ENCODE data around the gene PHIP. TPM values are rescaled to one million over a fixed set of nuclear protein-coding genes. Genes with fewer than 3 reads are reported as not detected.

PHIP gene
- total and polyA plus RNA-seq, 2 experiments from 2014 or later, result 48.0 to 65.4 TPM

DNA sequence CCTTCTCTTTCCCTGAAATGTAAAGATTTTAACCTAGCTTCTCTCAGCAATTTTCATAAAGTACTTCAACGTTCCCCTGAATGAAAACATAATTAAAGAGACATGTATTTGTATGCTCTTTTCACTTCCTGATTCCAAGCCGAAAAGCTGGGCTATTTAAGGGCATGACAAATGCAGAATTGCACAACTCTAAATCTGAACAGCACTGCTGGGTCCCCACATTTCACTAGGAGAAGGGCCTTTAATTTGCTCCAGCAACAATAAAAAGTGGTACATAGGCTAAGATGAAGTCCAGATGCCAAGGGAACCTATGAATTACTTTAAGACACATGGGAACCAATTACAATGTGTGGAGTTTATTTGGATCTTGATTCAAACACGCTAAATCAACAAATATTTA, 168.7 kb downstream of the PHIP start:
- H3K36me3 Mint-ChIP-seq (ENCODE audit: low read depth), result no peaks in the 10 kb centered on the region
- peaks cover 3% of the 10 kb centered on the region; the same call in 1 of the 2 replicates for H3K9me2 ChIP-seq (ENCODE audit: insufficient read depth)
- peaks cover 4% of the 10 kb centered on the region for H3K27me3 Mint-ChIP-seq (ENCODE audit: insufficient read depth, low read depth, poor library complexity)
- H3K4me3 ChIP-seq, result no peak overlapping the region
- H3K27ac Mint-ChIP-seq, result no peak overlapping the region
- DNase-seq (ENCODE audit: low spot score) (no peak), ATAC-seq (no peak)
- H3K36me3 ChIP-seq (ENCODE audit: insufficient read depth), result no peaks in the 10 kb centered on the region
- H3F3A ChIP-seq (replicated peaks; ENCODE audit: low read depth), result 0 out of 2 replicates have a peak, but pooled peaks cover 4% of the 10 kb centered on the region
- no peak overlapping the region for H3K4me2 ChIP-seq
- no peak overlapping the region for H3K4me3 Mint-ChIP-seq
- H4K20me1 ChIP-seq (replicated peaks; ENCODE audit: insufficient read depth), result no peaks in the 10 kb centered on the region
- no peak overlapping the region for H2AFZ ChIP-seq
- peaks cover 18% of the 10 kb centered on the region for H3K27me3 ChIP-seq (ENCODE audit: insufficient read depth)
- no peak overlapping the region for H3K27ac ChIP-seq (ENCODE audit: low read depth)
- H3K79me2 ChIP-seq (replicated peaks; ENCODE audit: insufficient read depth), result no peaks in the 10 kb centered on the region
- H3K4me1 ChIP-seq (ENCODE audit: insufficient read depth), result peaks cover 4% of the 10 kb centered on the region; the same call in 1 of the 2 replicates
- no peaks in the 10 kb centered on the region for H3K9me3 Mint-ChIP-seq
- peaks cover 12% of the 10 kb centered on the region for H3K4me1 Mint-ChIP-seq
- TF ChIP-seq JUNB (IDR thresholded peaks at IDR 0.05; ENCODE audit: unreplicated experiment) (no peak), NANOG (IDR thresholded peaks at IDR 0.05; ENCODE audit: borderline replicate concordance) (no peak), CREB1 (CRISPR knock-in tag; IDR thresholded peaks at IDR 0.05; ENCODE audit: low read depth) (no peak), EZH2 (IDR thresholded peaks at IDR 0.05; ENCODE audit: low read depth, unreplicated experiment) (no peak), POLR2AphosphoS5 (IDR thresholded peaks at IDR 0.05; ENCODE audit: low read depth) (no peak), STAT1 (IDR thresholded peaks at IDR 0.05; ENCODE audit: unreplicated experiment) (no peak)
- TF ChIP-seq, protein P1, sequence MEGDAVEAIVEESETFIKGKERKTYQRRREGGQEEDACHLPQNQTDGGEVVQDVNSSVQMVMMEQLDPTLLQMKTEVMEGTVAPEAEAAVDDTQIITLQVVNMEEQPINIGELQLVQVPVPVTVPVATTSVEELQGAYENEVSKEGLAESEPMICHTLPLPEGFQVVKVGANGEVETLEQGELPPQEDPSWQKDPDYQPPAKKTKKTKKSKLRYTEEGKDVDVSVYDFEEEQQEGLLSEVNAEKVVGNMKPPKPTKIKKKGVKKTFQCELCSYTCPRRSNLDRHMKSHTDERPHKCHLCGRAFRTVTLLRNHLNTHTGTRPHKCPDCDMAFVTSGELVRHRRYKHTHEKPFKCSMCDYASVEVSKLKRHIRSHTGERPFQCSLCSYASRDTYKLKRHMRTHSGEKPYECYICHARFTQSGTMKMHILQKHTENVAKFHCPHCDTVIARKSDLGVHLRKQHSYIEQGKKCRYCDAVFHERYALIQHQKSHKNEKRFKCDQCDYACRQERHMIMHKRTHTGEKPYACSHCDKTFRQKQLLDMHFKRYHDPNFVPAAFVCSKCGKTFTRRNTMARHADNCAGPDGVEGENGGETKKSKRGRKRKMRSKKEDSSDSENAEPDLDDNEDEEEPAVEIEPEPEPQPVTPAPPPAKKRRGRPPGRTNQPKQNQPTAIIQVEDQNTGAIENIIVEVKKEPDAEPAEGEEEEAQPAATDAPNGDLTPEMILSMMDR (conservative IDR thresholded peaks at IDR 0.05; ENCODE audit: low read depth in 2 of 2), result no peak

DNA sequence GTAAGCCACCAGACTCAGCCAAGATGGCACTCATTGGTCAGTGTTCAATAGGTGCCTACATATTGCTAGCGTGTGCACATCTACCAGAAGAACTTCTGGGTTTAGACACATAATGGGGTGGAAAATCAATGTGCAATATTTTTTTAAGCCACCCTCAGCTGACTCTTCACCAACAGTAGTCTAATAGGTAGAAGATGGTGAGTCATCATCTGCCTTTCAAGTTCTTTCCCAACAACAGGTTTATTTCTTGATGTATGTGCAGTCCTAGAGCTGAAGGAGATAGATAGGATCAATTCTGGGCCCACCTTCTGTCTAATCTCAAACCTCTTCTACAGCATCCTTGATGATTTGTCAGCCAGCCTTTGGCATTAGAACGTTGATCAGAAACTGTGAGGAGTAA, 169.4 kb downstream of the PHIP start:
- Mint-ChIP-seq H3K27ac (no peak overlapping the region), H3K36me3 (ENCODE audit: low read depth) (no peaks in the 10 kb centered on the region), H3K27me3 (ENCODE audit: insufficient read depth, low read depth, poor library complexity) (peaks cover 4% of the 10 kb centered on the region), H3K4me3 (no peak overlapping the region), H3K9me3 (no peaks in the 10 kb centered on the region), H3K4me1 (peaks cover 12% of the 10 kb centered on the region)
- 0 out of 2 replicates have a peak, but pooled peaks cover 4% of the 10 kb centered on the region for H3F3A ChIP-seq (replicated peaks; ENCODE audit: low read depth)
- no peaks in the 10 kb centered on the region for H3K36me3 ChIP-seq (ENCODE audit: insufficient read depth)
- ATAC-seq (no peak), DNase-seq (ENCODE audit: low spot score) (no peak)
- peaks cover 18% of the 10 kb centered on the region for H3K27me3 ChIP-seq (ENCODE audit: insufficient read depth)
- peaks cover 3% of the 10 kb centered on the region; the same call in 1 of the 2 replicates for H3K9me2 ChIP-seq (ENCODE audit: insufficient read depth)
- no peak overlapping the region for H3K27ac ChIP-seq (ENCODE audit: low read depth)
- H3K4me1 ChIP-seq (ENCODE audit: insufficient read depth), result peaks cover 4% of the 10 kb centered on the region; the same call in 1 of the 2 replicates
- no peak overlapping the region for H3K4me3 ChIP-seq
- H3K79me2 ChIP-seq (replicated peaks; ENCODE audit: insufficient read depth), result no peaks in the 10 kb centered on the region
- H3K4me2 ChIP-seq, result no peak overlapping the region
- H2AFZ ChIP-seq, result no peak overlapping the region
- no peaks in the 10 kb centered on the region for H4K20me1 ChIP-seq (replicated peaks; ENCODE audit: insufficient read depth)
- no peak for TF ChIP-seq POLR2AphosphoS5 (IDR thresholded peaks at IDR 0.05; ENCODE audit: low read depth)
- TF ChIP-seq JUNB (IDR thresholded peaks at IDR 0.05; ENCODE audit: unreplicated experiment), result no peak
- TF ChIP-seq EZH2phosphoT487 (IDR thresholded peaks at IDR 0.05; ENCODE audit: unreplicated experiment), result no peak
- no peak for TF ChIP-seq CREB1 (CRISPR knock-in tag; IDR thresholded peaks at IDR 0.05; ENCODE audit: low read depth)
- no peak for TF ChIP-seq STAT1 (IDR thresholded peaks at IDR 0.05; ENCODE audit: unreplicated experiment)
- TF ChIP-seq, protein P2, sequence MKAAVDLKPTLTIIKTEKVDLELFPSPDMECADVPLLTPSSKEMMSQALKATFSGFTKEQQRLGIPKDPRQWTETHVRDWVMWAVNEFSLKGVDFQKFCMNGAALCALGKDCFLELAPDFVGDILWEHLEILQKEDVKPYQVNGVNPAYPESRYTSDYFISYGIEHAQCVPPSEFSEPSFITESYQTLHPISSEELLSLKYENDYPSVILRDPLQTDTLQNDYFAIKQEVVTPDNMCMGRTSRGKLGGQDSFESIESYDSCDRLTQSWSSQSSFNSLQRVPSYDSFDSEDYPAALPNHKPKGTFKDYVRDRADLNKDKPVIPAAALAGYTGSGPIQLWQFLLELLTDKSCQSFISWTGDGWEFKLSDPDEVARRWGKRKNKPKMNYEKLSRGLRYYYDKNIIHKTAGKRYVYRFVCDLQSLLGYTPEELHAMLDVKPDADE (IDR thresholded peaks at IDR 0.05), result no peak
- TF ChIP-seq ZNF331 (CRISPR knock-in tag; IDR thresholded peaks at IDR 0.05; ENCODE audit: low read depth), result no peak
- TF ChIP-seq ZNF114 (CRISPR knock-in tag; IDR thresholded peaks at IDR 0.05), result no peak
- TF ChIP-seq, protein P3, sequence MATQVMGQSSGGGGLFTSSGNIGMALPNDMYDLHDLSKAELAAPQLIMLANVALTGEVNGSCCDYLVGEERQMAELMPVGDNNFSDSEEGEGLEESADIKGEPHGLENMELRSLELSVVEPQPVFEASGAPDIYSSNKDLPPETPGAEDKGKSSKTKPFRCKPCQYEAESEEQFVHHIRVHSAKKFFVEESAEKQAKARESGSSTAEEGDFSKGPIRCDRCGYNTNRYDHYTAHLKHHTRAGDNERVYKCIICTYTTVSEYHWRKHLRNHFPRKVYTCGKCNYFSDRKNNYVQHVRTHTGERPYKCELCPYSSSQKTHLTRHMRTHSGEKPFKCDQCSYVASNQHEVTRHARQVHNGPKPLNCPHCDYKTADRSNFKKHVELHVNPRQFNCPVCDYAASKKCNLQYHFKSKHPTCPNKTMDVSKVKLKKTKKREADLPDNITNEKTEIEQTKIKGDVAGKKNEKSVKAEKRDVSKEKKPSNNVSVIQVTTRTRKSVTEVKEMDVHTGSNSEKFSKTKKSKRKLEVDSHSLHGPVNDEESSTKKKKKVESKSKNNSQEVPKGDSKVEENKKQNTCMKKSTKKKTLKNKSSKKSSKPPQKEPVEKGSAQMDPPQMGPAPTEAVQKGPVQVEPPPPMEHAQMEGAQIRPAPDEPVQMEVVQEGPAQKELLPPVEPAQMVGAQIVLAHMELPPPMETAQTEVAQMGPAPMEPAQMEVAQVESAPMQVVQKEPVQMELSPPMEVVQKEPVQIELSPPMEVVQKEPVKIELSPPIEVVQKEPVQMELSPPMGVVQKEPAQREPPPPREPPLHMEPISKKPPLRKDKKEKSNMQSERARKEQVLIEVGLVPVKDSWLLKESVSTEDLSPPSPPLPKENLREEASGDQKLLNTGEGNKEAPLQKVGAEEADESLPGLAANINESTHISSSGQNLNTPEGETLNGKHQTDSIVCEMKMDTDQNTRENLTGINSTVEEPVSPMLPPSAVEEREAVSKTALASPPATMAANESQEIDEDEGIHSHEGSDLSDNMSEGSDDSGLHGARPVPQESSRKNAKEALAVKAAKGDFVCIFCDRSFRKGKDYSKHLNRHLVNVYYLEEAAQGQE (IDR thresholded peaks at IDR 0.05; ENCODE audit: unreplicated experiment), result no peak
- TF ChIP-seq, protein P1 (conservative IDR thresholded peaks at IDR 0.05; ENCODE audit: low read depth in 2 of 2), result no peak
- no peak for TF ChIP-seq NANOG (IDR thresholded peaks at IDR 0.05; ENCODE audit: borderline replicate concordance)
